ENCODE data around the gene CFI.
"Not testable (repeated sequence)": the region's sequence is repeated elsewhere in the genome, so short reads cannot be mapped to it uniquely, and the experiment has no call there.

The CFI gene

DNA sequence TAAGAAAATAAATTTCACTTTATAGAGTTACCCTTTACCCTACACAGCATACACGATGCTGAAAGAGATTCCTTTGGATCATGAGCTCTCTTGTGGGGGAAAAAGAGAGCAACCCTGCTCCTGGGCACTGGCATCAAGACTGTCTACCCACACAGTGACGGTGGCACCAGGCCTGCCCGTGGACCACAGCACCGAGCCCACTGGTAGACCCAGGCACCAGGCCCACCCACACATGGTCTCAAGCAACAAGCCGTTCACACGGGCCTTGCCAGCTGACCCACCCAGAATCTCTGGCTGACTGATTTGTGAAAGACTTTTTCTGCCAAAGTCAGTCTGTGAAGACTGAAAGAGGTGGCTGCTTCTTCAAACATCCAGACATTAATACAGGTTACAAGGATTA is 6.7 kb downstream of the CFI start:
- Histone ChIP-seq H3K36me3 (ENCODE audit: control insufficient read depth, insufficient read depth, low read length) (no peaks in the 10 kb centered on the region), H3K27me3 (ENCODE audit: control insufficient read depth, insufficient read depth, low read length) (no peaks in the 10 kb centered on the region), H3K4me1 (ENCODE audit: control insufficient read depth, insufficient read depth, low read length) (no peaks in the 10 kb centered on the region), H3K9ac (ENCODE audit: low read length) (no peak overlapping the region), H3K27ac (ENCODE audit: low read depth, low read length) (no peak overlapping the region), H3K4me3 (ENCODE audit: low read depth, low read length) (no peak overlapping the region), H3K9me3 (ENCODE audit: control insufficient read depth, insufficient read depth, low read depth, low read length) (no peaks in the 10 kb centered on the region)

DNA sequence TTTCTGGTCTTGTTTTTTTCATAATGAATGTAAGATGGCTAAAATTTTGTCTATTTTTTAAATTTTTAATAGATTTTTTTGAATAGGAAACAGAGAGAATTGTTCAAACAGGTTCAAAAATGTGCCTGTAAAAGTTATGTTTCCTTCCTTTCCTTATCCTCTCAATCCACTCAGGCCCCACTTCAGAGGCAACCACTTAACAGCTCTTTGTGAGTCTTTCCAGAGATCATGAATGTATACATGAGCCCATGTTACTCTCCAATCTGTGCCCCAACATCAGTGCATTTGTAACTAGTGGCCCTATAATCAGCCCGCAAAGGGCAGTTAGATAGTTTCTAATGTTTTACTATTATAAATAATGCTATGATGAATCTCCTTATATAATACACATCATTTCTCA is 14.0 kb downstream of the CFI start:
- Histone ChIP-seq H3K27me3 (ENCODE audit: control insufficient read depth, insufficient read depth, low read length) (no peaks in the 10 kb centered on the region), H3K4me3 (ENCODE audit: low read depth, low read length) (no peak overlapping the region), H3K36me3 (ENCODE audit: control insufficient read depth, insufficient read depth, low read length) (no peaks in the 10 kb centered on the region), H3K9me3 (ENCODE audit: control insufficient read depth, insufficient read depth, low read depth, low read length) (no peaks in the 10 kb centered on the region), H3K27ac (ENCODE audit: low read depth, low read length) (no peak overlapping the region), H3K9ac (ENCODE audit: low read length) (no peak overlapping the region), H3K4me1 (ENCODE audit: control insufficient read depth, insufficient read depth, low read length) (no peaks in the 10 kb centered on the region)

GRCh38 chr4:109786846-109787245 is 15.0 kb downstream of the CFI start:
- no peaks in the 10 kb centered on the region for H3K27me3 ChIP-seq (ENCODE audit: control insufficient read depth, insufficient read depth, low read length)
- no peak overlapping the region for H3K4me3 ChIP-seq (ENCODE audit: low read depth, low read length)
- no peaks in the 10 kb centered on the region for H3K36me3 ChIP-seq (ENCODE audit: control insufficient read depth, insufficient read depth, low read length)
- H3K9ac ChIP-seq (ENCODE audit: low read length): no peak overlapping the region
- no peaks in the 10 kb centered on the region for H3K4me1 ChIP-seq (ENCODE audit: control insufficient read depth, insufficient read depth, low read length)
- no peaks in the 10 kb centered on the region for H3K9me3 ChIP-seq (ENCODE audit: control insufficient read depth, insufficient read depth, low read depth, low read length)
- no peak overlapping the region for H3K27ac ChIP-seq (ENCODE audit: low read depth, low read length)

DNA sequence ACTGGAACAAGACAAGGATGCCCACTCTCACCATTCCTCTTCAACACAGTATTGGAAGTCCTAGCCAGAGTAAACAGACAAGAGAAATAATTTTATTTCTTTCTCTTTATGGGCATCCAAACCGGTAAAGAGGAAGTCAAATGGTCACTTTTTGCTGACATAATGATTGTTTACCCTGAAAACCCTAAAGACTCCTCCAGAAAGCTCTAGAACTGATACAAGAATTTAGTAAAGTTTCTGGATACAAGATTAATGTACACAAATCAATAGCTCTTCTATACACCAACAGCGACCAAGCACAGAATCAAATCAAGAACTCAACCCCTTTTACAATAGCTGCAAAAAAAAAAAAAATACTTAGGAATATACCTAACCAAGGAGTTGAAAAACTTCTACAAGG is 19.7 kb downstream of the CFI start:
- H3K4me1 ChIP-seq (ENCODE audit: control insufficient read depth, insufficient read depth, low read length); H3K27me3 ChIP-seq (ENCODE audit: control insufficient read depth, insufficient read depth, low read length); H3K36me3 ChIP-seq (ENCODE audit: control insufficient read depth, insufficient read depth, low read length); H3K9ac ChIP-seq (ENCODE audit: low read length); H3K27ac ChIP-seq (ENCODE audit: low read depth, low read length); H3K4me3 ChIP-seq (ENCODE audit: low read depth, low read length); H3K9me3 ChIP-seq (ENCODE audit: control insufficient read depth, insufficient read depth, low read depth, low read length): not testable (repeated sequence)

GRCh38 chr4:109764789-109765402 is 36.9 kb downstream of the CFI start:
- no peak overlapping the region for H3K4me3 ChIP-seq (ENCODE audit: low read depth, low read length)
- no peaks in the 10 kb centered on the region for H3K9me3 ChIP-seq (ENCODE audit: control insufficient read depth, insufficient read depth, low read depth, low read length)
- H3K27ac ChIP-seq (ENCODE audit: low read depth, low read length): no peak overlapping the region
- H3K36me3 ChIP-seq (ENCODE audit: control insufficient read depth, insufficient read depth, low read length): no peaks in the 10 kb centered on the region
- H3K4me1 ChIP-seq (ENCODE audit: control insufficient read depth, insufficient read depth, low read length): no peaks in the 10 kb centered on the region
- no peak overlapping the region for H3K9ac ChIP-seq (ENCODE audit: low read length)
- 0 out of 2 replicates have a peak, but pooled peaks cover 4% of the 10 kb centered on the region for H3K27me3 ChIP-seq (ENCODE audit: control insufficient read depth, insufficient read depth, low read length)

DNA sequence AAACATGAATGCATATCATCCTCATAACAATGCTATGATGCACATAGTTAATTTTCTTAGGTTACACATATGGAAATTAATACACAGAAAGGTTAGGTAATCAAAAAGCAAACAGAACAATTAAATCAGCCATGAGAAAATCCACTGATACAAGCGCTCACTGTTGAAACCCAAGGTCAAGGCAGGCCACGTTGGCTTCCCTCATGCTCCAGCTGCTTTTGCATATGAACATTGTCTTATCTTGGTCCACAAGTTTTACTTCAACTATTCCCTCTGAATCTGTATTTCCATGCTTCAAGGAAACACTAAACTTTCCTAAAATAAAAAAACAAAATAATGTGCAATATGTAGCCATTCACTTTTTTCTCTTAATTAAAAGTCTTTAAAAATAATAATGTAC is 37.4 kb downstream of the CFI start:
- Histone ChIP-seq H3K27ac (ENCODE audit: low read depth, low read length) (no peak overlapping the region), H3K4me3 (ENCODE audit: low read depth, low read length) (no peak overlapping the region), H3K36me3 (ENCODE audit: control insufficient read depth, insufficient read depth, low read length) (no peaks in the 10 kb centered on the region), H3K9me3 (ENCODE audit: control insufficient read depth, insufficient read depth, low read depth, low read length) (no peaks in the 10 kb centered on the region), H3K27me3 (ENCODE audit: control insufficient read depth, insufficient read depth, low read length) (no peaks in the 10 kb centered on the region), H3K9ac (ENCODE audit: low read length) (no peak overlapping the region), H3K4me1 (ENCODE audit: control insufficient read depth, insufficient read depth, low read length) (no peaks in the 10 kb centered on the region)

GRCh38 chr4:109760682-109761081 is 41.1 kb downstream of the CFI start:
- H3K36me3 ChIP-seq (ENCODE audit: control insufficient read depth, insufficient read depth, low read length): no peaks in the 10 kb centered on the region
- H3K9me3 ChIP-seq (ENCODE audit: control insufficient read depth, insufficient read depth, low read depth, low read length): no peaks in the 10 kb centered on the region
- no peak overlapping the region for H3K4me3 ChIP-seq (ENCODE audit: low read depth, low read length)
- H3K27me3 ChIP-seq (ENCODE audit: control insufficient read depth, insufficient read depth, low read length): no peaks in the 10 kb centered on the region
- H3K27ac ChIP-seq (ENCODE audit: low read depth, low read length): no peak overlapping the region
- no peak overlapping the region for H3K9ac ChIP-seq (ENCODE audit: low read length)
- H3K4me1 ChIP-seq (ENCODE audit: control insufficient read depth, insufficient read depth, low read length): no peaks in the 10 kb centered on the region

DNA sequence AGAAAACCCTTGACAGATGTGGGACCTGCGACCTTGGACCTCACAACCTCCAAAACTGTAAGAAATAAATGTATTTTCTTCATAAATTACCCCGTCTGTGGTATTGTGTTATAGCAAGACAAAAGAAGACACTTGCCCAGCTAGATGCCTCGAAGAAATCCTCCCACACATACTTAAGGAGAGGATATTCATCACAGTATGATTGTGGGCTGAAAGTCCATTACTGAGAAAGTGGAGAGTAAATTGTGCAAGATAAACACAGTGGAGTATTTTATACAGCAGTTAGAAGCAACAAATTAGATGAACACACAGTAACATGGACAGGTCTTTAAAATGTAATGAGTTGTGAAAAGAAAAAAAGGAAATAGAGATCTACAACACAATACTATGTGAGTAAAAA is 46.1 kb downstream of the CFI start:
- no peak overlapping the region for H3K27ac ChIP-seq (ENCODE audit: low read depth, low read length)
- no peaks in the 10 kb centered on the region for H3K27me3 ChIP-seq (ENCODE audit: control insufficient read depth, insufficient read depth, low read length)
- H3K4me3 ChIP-seq (ENCODE audit: low read depth, low read length): no peak overlapping the region
- no peaks in the 10 kb centered on the region for H3K4me1 ChIP-seq (ENCODE audit: control insufficient read depth, insufficient read depth, low read length)
- H3K36me3 ChIP-seq (ENCODE audit: control insufficient read depth, insufficient read depth, low read length): no peaks in the 10 kb centered on the region
- H3K9me3 ChIP-seq (ENCODE audit: control insufficient read depth, insufficient read depth, low read depth, low read length): no peaks in the 10 kb centered on the region
- no peak overlapping the region for H3K9ac ChIP-seq (ENCODE audit: low read length)

- Histone ChIP-seq H3K27me3 (ENCODE audit: control insufficient read depth, insufficient read depth, low read length) (no peaks in the 10 kb centered on the region), H3K4me3 (ENCODE audit: low read depth, low read length) (no peak overlapping the region), H3K27ac (ENCODE audit: low read depth, low read length) (no peak overlapping the region), H3K4me1 (ENCODE audit: control insufficient read depth, insufficient read depth, low read length) (no peaks in the 10 kb centered on the region), H3K36me3 (ENCODE audit: control insufficient read depth, insufficient read depth, low read length) (no peaks in the 10 kb centered on the region), H3K9ac (ENCODE audit: low read length) (no peak overlapping the region), H3K9me3 (ENCODE audit: control insufficient read depth, insufficient read depth, low read depth, low read length) (no peaks in the 10 kb centered on the region)
Measured at GRCh38 chr4:109754093-109754857, 47.5 kb downstream of the CFI start.

DNA sequence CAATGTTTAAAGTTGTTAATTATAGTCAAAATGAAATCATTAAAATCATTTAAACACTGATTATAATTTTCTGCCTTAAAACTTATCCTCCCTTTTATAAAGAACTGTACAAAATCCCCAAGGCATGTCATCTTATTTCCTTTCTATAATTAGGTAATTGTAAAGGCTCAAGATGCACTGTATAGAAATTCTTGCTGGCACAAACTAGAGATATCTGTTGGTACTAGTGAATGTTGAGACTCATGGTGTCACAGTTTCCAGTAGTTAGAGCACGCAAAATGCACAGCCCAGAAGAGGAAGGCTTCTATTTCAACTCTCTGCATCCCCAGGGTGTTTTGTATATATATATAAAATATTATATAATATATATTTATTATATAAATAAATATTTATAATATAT is 49.3 kb downstream of the CFI start:
- no peak overlapping the region for H3K27ac ChIP-seq (ENCODE audit: low read depth, low read length)
- no peaks in the 10 kb centered on the region for H3K36me3 ChIP-seq (ENCODE audit: control insufficient read depth, insufficient read depth, low read length)
- no peak overlapping the region for H3K4me3 ChIP-seq (ENCODE audit: low read depth, low read length)
- H3K4me1 ChIP-seq (ENCODE audit: control insufficient read depth, insufficient read depth, low read length): no peaks in the 10 kb centered on the region
- no peaks in the 10 kb centered on the region for H3K27me3 ChIP-seq (ENCODE audit: control insufficient read depth, insufficient read depth, low read length)
- H3K9ac ChIP-seq (ENCODE audit: low read length): no peak overlapping the region
- H3K9me3 ChIP-seq (ENCODE audit: control insufficient read depth, insufficient read depth, low read depth, low read length): no peaks in the 10 kb centered on the region

- Histone ChIP-seq H3K9ac (ENCODE audit: low read length) (no peak overlapping the region), H3K4me1 (ENCODE audit: control insufficient read depth, insufficient read depth, low read length) (no peaks in the 10 kb centered on the region), H3K4me3 (ENCODE audit: low read depth, low read length) (no peak overlapping the region), H3K27ac (ENCODE audit: low read depth, low read length) (no peak overlapping the region), H3K9me3 (ENCODE audit: control insufficient read depth, insufficient read depth, low read depth, low read length) (no peaks in the 10 kb centered on the region), H3K36me3 (ENCODE audit: control insufficient read depth, insufficient read depth, low read length) (no peaks in the 10 kb centered on the region), H3K27me3 (ENCODE audit: control insufficient read depth, insufficient read depth, low read length) (no peaks in the 10 kb centered on the region)
Measured at GRCh38 chr4:109751852-109752251, 49.9 kb downstream of the CFI start.
